Right kidney (tissue), 1 donor: ENCODE measurements around the gene CD5L.

ENCODE experiments used
- DNase-seq: peaks from one replicate; pipeline ENCODE4 v3.0.0-alpha.2; 2016

Gene CD5L

GRCh38 chr1:157813269-157813668 is 28.3 kb downstream of the CD5L start:
- DNase-seq: no peak

- DNase-seq: no peak
Measured at GRCh38 chr1:157806431-157807149, 35.0 kb downstream of the CD5L start.

- no peak for DNase-seq
Measured at GRCh38 chr1:157803851-157804250, 37.8 kb downstream of the CD5L start.

- DNase-seq: no peak
Measured at GRCh38 chr1:157799996-157800395, 41.6 kb downstream of the CD5L start.

- no peak for DNase-seq
Measured at GRCh38 chr1:157798211-157798610, 43.4 kb downstream of the CD5L start.

GRCh38 chr1:157785248-157785647 is 56.4 kb downstream of the CD5L start:
- no peak for DNase-seq

- DNase-seq: no peak
Measured at GRCh38 chr1:157784801-157785200, 56.8 kb downstream of the CD5L start.

GRCh38 chr1:157782931-157783330 is 58.7 kb downstream of the CD5L start:
- no peak for DNase-seq

GRCh38 chr1:157781048-157781447 is 60.6 kb downstream of the CD5L start:
- no peak for DNase-seq
